ENCODE measurements around the gene TTYH3. TPM values are rescaled to one million over a fixed set of nuclear protein-coding genes. Genes with fewer than 3 reads are reported as not detected.

TTYH3 gene
- total and polyA plus RNA-seq, 3 donors from 2014 or later, result 35.6 to 69.9 (median 59.5) TPM

DNA sequence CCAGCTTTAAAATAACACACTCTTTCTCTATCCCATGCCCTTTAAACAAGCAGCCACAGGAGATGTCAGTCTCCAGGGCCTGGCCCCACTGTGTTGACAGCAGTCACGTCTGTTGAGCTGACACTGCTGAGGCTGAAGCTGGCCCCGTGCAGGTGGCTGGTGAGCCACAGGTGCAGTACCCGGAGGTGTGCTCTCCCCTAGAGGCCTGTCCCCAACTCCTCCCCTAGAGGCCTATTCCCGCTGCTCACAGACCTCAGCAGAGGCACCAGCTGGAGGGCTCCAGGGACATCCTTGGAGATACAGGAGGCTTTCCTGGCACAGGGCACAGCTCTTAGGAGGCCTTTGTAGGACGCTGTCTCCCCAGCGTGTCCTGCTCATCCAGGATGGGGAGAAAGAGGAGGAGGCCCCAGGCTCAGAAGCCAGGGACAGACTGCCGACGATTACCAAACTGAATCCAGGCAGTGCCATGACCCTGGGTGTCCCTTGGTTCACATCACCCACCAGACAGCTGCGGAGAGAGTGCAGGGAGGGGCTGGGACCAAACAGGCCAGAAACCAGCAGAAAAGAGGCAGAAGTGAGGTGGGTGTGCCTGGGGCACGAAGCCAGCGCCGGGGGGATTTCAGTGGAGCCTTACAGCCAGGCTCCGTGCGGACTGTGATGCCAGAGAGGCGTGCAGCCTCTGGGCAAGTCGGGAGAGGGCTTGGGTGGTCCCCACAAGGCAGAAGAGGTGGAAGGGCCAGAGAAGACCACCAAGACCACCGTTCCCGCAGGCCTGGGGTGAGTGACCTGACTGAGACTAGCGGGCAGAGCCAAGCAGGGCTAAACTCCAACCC lies 18.5 kb upstream of the TTYH3 start:
- intact Hi-C loops (cut with DNase I; ENCODE audit: low total_unique reads), result no loop called here
- Histone ChIP-seq H3K36me3 (ENCODE audit: low read depth, missing control alignments) (no peaks in the 10 kb centered on the region), H3K9me3 (no peaks in the 10 kb centered on the region), H3K4me3 (no peak overlapping the region), H3K4me1 (peaks cover 17% of the 10 kb centered on the region), H3K27me3 (no peaks in the 10 kb centered on the region), H3K27ac (peak overlapping the region; percentile 23 to 67)
- TF ChIP-seq POLR2A (IDR thresholded peaks at IDR 0.05), result no peak
- TF ChIP-seq, protein P1, sequence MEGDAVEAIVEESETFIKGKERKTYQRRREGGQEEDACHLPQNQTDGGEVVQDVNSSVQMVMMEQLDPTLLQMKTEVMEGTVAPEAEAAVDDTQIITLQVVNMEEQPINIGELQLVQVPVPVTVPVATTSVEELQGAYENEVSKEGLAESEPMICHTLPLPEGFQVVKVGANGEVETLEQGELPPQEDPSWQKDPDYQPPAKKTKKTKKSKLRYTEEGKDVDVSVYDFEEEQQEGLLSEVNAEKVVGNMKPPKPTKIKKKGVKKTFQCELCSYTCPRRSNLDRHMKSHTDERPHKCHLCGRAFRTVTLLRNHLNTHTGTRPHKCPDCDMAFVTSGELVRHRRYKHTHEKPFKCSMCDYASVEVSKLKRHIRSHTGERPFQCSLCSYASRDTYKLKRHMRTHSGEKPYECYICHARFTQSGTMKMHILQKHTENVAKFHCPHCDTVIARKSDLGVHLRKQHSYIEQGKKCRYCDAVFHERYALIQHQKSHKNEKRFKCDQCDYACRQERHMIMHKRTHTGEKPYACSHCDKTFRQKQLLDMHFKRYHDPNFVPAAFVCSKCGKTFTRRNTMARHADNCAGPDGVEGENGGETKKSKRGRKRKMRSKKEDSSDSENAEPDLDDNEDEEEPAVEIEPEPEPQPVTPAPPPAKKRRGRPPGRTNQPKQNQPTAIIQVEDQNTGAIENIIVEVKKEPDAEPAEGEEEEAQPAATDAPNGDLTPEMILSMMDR (IDR thresholded peaks at IDR 0.05), result no peak
- 57 to 62% methylated on average over 15 to 19 of the region's 19 CpGs for WGBS, 2 donors
- no peak for DNase-seq

DNA sequence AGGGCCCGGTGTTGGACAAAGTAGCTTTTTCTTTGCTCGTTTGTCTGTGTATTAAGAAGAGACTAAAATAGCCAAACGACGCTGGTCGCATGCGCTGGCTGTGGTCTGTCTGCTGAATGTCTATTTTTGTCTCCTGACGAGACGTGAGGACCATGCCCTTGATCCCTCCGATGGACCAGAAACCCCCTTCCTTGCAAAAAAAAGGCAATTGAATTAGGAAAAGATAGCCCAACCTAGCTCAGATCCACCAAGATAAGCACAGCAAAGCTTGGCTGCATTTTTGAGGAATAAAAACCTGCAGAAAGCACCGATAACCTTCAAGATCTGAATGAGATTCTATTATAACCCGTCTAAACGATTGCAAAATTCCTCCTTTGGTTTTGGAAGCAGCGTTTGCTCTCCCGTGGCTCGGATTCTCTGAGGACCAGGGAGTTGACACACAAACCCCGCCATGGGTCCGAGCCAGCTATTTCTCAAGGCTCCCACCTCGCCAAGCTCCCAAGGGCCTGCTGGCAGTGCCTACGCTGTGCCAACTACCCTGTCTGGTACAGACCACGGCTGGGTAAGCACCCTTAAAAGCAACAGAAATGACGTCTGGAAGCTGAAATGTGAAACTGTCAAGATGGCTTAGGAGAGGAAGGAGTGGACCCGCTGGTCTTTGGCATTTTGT lies 17.7 kb upstream of the TTYH3 start:
- peak overlapping the region; percentile 23 to 67 for H3K27ac ChIP-seq
- H3K4me1 ChIP-seq, result peaks cover 17% of the 10 kb centered on the region
- no peak overlapping the region for H3K4me3 ChIP-seq
- no peaks in the 10 kb centered on the region for H3K9me3 ChIP-seq
- no peak for TF ChIP-seq POLR2A (IDR thresholded peaks at IDR 0.05)
- TF ChIP-seq, protein P1 (IDR thresholded peaks at IDR 0.05), result no peak
- no peaks in the 10 kb centered on the region for H3K27me3 ChIP-seq
- no peaks in the 10 kb centered on the region for H3K36me3 ChIP-seq (ENCODE audit: low read depth, missing control alignments)
- WGBS, 2 donors, result 48 to 50% methylated on average over 20 to 22 of the region's 22 CpGs
- DNase-seq, result peak; percentile 39
- intact Hi-C loops (cut with DNase I; ENCODE audit: low total_unique reads), result no loop called here

DNA sequence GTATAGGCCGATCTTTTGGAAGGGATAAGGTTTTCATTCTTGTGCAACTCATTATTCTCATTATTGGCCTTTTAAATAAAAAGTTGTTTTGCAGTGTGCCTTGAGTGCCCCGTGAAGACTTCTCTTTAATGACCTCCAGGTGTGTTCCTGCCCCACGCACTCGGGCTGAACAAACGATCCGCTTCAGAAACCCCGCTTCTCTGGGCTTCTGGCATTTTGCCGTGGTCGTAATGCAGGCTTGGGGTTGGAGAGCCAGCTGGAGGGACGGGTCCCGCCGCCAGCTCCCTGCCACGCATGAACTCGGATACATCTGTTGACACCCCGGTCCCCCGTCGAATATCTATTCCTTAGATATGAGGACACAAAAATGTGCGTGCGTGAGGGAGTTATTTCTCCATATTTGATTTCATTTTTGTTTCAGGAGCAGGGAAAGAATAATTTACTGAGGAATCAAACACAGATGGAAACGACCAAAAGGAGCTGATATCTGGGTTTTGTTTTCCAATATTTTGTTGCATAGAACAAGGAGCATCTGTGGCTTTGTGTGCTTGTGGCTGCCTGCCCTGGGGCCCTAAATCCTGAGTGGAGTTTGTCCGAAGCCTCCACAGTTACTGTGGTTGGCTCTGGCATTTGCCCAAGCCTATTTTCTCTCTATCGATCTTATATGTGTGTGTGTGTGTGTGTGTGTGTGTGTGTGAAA lies 17.0 kb upstream of the TTYH3 start:
- intact Hi-C loops (cut with DNase I; ENCODE audit: low total_unique reads), result no loop called here
- no peak overlapping the region for H3K4me3 ChIP-seq
- DNase-seq, result no peak
- 49 to 62% methylated on average over 22 of the region's 22 CpGs for WGBS, 2 donors
- peaks cover 17% of the 10 kb centered on the region for H3K4me1 ChIP-seq
- TF ChIP-seq, protein P1 (IDR thresholded peaks at IDR 0.05), result no peak
- no peak for TF ChIP-seq POLR2A (IDR thresholded peaks at IDR 0.05)
- H3K9me3 ChIP-seq, result no peaks in the 10 kb centered on the region
- H3K36me3 ChIP-seq (ENCODE audit: low read depth, missing control alignments), result no peaks in the 10 kb centered on the region
- no peaks in the 10 kb centered on the region for H3K27me3 ChIP-seq
- H3K27ac ChIP-seq, result peak overlapping the region in 1 of 2 donors; percentile 23

DNA sequence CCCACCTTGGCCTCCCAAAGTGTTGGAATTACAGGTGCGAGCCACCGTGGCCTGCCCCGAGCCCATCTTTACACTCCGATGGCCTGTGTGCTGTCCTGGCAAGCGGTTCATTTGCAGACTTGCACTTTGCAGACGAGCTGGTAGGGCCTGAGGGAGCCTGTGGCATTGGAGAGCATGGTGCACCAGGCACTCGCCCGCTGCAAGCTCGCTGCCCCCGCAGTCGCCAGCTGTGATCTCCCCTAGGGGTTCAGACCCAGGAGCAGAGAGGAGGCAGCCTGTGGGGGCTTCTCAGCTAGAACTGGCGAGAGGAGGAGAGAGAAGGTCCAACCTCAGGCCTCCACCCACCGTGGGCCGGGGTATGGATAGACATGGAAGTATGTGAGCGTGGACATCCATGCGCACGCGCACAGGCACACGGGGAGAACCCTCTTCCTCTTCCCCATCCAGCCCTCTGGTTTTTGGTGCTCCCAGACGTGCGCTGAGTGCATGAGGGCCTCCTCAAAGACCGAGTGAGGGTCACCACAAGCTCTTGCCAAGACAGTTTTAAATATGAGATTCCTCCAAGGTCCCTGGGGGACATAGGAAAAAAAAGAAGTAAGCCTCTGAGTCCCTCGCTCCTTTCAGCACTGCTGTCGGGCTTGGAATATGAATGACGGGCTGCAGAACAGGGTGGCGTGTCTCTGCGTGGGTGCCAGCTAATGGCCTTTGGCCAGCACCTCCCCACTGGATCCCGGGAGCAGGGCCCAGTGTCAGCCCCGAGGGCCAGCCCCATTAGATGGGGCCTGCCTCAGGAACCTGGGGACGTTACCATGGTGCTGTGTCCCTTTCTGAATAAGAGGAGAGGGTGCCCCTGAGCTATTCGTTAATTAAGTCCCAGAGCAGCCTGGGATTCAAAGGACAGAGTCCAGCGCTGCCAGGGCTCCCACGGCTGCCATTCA lies 15.1 kb upstream of the TTYH3 start:
- H3K4me3 ChIP-seq, result no peak overlapping the region
- H3K36me3 ChIP-seq (ENCODE audit: low read depth, missing control alignments), result no peaks in the 10 kb centered on the region
- WGBS, 2 donors, result 90 to 91% methylated on average over 22 to 33 of the region's 33 CpGs
- intact Hi-C loops (cut with DNase I; ENCODE audit: low total_unique reads), result no loop called here
- no peak overlapping the region for H3K27ac ChIP-seq
- TF ChIP-seq POLR2A (IDR thresholded peaks at IDR 0.05), result no peak
- no peak for DNase-seq
- H3K27me3 ChIP-seq, result no peaks in the 10 kb centered on the region
- no peaks in the 10 kb centered on the region for H3K9me3 ChIP-seq
- peaks cover 25% of the 10 kb centered on the region for H3K4me1 ChIP-seq
